Measurements from ENCODE around the gene KLHDC7B.

The KLHDC7B gene

DNA sequence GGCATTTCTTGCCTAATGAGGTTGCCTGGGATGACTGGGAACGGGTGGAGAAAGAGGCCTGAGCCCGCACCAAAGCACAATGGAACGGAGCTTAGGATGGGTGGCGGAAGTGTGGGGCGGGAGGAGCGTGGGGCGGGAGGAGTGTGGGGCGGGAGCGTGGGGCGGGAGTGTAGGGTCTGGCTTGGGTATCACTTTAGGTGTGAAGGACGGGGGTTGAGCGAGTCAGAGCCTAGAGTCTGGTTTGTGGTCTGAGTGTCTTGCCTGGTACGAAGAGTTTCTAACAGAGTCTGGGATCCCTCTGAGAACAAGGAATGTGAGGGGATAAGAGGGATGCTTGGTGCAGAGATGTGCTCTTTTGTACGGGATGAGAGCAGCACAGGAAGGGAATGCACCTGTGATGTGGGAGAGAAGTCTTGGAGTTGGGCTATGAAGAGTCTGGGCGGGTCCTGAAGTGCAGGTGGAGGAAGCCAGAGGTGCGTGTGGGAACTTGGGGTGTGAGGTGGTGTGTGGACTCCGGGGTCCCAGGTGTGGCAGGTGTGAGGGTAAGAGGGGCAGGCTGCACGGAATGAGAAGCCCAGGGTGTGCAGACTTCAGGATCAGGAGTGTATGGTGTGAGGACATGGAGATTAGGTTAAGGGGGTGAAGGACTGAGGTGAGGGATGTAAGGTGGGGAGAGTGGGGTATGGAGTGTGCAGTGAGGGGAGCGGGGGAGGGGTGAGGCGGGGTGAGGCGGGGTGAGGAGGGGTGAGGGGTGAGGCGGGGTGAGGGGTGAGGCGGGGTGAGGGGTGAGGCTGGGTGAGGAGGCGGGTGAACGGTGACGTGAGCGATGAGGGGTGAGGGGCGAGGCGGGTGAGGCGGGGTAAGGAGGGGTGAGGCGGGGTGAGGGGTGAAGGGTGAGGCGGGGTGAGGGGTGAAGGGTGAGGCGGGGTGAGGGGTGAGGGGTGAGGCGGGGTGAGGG lies 16.0 kb downstream of the KLHDC7B start:
- Histone ChIP-seq H3K4me3 (ENCODE audit: low read length, poor library complexity, severe bottlenecking) (no peak overlapping the region), H3K27me3 (ENCODE audit: insufficient read depth, low read length, poor library complexity, severe bottlenecking) (no peaks in the 10 kb centered on the region), H3K9me2 (replicated peaks; ENCODE audit: low read depth, low read length) (no peaks in the 10 kb centered on the region), H3K9me3 (ENCODE audit: insufficient read depth, low read depth, low read length) (no peaks in the 10 kb centered on the region), H3K4me1 (ENCODE audit: insufficient read depth, low read length, poor library complexity, severe bottlenecking) (peaks cover 10% of the 10 kb centered on the region), H3F3A (ENCODE audit: low read depth) (no peaks in the 10 kb centered on the region), H3K9ac (ENCODE audit: low read depth, low read length, poor library complexity, severe bottlenecking) (no peak overlapping the region), H3K79me2 (ENCODE audit: insufficient read depth, low read length) (no peaks in the 10 kb centered on the region), H3K36me3 (ENCODE audit: insufficient read depth, low read length) (no peaks in the 10 kb centered on the region), H4K20me1 (ENCODE audit: insufficient read depth, low read length, poor library complexity, severe bottlenecking) (no peaks in the 10 kb centered on the region), H3K4me2 (ENCODE audit: low read depth, low read length, poor library complexity, severe bottlenecking) (no peak overlapping the region), H2AFZ (ENCODE audit: low read length) (no peak overlapping the region)
- TF ChIP-seq EZH2phosphoT487 (IDR thresholded peaks at IDR 0.05; ENCODE audit: borderline replicate concordance), result no peak
- TF ChIP-seq, protein P1, sequence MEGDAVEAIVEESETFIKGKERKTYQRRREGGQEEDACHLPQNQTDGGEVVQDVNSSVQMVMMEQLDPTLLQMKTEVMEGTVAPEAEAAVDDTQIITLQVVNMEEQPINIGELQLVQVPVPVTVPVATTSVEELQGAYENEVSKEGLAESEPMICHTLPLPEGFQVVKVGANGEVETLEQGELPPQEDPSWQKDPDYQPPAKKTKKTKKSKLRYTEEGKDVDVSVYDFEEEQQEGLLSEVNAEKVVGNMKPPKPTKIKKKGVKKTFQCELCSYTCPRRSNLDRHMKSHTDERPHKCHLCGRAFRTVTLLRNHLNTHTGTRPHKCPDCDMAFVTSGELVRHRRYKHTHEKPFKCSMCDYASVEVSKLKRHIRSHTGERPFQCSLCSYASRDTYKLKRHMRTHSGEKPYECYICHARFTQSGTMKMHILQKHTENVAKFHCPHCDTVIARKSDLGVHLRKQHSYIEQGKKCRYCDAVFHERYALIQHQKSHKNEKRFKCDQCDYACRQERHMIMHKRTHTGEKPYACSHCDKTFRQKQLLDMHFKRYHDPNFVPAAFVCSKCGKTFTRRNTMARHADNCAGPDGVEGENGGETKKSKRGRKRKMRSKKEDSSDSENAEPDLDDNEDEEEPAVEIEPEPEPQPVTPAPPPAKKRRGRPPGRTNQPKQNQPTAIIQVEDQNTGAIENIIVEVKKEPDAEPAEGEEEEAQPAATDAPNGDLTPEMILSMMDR (conservative IDR thresholded peaks at IDR 0.05; ENCODE audit: low read length), result no peak

DNA sequence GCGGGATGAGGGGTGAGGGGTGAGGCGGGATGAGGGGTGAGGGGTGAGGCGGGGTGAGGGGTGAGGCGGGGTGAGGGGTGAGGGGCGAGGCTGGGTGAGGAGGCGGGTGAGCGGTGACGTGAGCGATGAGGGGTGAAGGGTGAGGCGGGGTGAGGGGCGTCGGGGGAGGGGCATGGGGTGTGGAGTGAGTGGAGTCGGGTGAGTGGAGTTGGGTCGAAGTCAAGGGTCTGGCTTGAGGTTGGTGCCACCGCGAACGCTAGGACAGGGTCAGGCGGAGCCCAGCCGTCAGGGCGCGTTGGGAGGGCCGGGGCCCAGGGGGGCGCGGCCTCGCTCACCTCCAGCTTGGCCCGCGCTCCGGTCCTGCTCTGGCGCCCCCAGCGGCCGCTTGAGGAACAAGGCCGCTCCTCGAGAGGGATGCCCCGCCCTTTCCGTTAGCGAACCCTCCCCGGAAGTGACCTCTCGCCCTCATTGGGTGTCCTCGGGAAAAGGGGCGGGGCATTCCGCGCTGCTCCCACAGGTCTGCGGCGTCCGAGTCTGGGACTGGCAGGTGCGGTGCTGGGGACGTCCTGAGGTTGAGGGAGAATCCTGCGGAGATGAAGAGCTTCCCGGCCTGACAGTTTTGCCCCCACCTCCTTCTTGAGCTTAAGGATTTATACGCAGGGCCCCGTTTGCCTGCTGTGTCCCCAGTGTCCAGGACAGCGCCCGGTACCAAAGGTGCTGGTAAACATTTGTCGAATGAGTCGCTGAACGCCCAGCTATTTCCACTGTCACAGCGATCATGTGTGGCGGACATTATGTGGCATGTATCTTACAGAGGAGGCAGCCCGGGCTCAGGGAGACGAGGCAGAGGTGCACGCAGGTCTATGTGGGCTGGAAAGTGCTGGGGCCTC lies 17.1 kb downstream of the KLHDC7B start, which contains the start of gene SYCE3:
Gene SYCE3 (minus strand): TSS at position 397 of the 890 bp plus-strand sequence. CDS start 6,514 bp downstream, outside the sequence.
- Histone ChIP-seq H3K9ac (ENCODE audit: low read depth, low read length, poor library complexity, severe bottlenecking) (peak within 1 kb of the TSS; percentile 28), H3K36me3 (ENCODE audit: insufficient read depth, low read length) (no peaks in the 10 kb centered on the region), H3F3A (ENCODE audit: low read depth) (no peaks in the 10 kb centered on the region), H3K9me3 (ENCODE audit: insufficient read depth, low read depth, low read length) (no peaks in the 10 kb centered on the region), H3K4me1 (ENCODE audit: insufficient read depth, low read length, poor library complexity, severe bottlenecking) (peaks cover 10% of the 10 kb centered on the region), H2AFZ (ENCODE audit: low read length) (peak within 1 kb of the TSS; percentile 77), H3K4me3 (ENCODE audit: low read length, poor library complexity, severe bottlenecking) (peak within 1 kb of the TSS; percentile 73), H4K20me1 (ENCODE audit: insufficient read depth, low read length, poor library complexity, severe bottlenecking) (no peaks in the 10 kb centered on the region), H3K79me2 (ENCODE audit: insufficient read depth, low read length) (no peaks in the 10 kb centered on the region), H3K4me2 (ENCODE audit: low read depth, low read length, poor library complexity, severe bottlenecking) (peak within 1 kb of the TSS; percentile 83), H3K9me2 (replicated peaks; ENCODE audit: low read depth, low read length) (no peaks in the 10 kb centered on the region), H3K27me3 (ENCODE audit: insufficient read depth, low read length, poor library complexity, severe bottlenecking) (no peaks in the 10 kb centered on the region)
- no peak for TF ChIP-seq EZH2phosphoT487 (IDR thresholded peaks at IDR 0.05; ENCODE audit: borderline replicate concordance)
- TF ChIP-seq, protein P1 (conservative IDR thresholded peaks at IDR 0.05; ENCODE audit: low read length), result peak; percentile 70

DNA sequence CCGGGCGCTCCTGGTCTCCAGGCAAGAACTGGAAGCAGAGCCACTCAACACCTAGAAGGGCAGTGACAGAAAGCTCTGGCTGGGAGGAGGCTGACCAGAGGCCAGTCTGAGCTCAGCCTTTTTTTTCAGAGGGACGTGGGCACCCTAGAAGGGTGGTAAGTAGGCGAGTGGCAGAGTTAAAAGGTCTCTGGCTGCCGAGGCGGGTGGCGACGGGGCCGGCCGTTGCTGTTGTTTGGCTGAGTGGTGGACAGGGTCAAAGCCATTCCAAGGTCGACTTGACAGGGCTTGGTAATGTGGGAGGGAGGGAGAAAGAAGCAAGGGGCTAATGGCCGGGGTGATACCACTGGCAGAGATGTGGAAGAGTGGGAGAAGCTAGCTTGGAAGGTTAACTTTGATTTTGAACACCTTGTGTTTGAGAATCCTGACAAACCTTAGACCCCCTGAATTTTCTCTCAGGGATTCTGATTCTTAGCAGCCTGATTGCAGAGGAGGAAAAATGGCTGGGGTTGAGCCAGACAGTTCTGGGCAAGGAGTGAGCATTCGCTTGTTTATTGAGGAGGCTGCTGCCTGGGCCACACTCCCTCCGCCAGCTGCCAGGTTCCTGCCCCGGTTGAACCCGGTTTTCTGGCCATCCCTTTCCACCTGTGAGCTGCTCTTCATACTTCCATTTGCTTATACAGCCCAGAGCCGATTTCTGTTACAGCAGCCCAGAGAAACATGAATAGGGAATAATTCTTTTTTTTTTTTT lies 17.9 kb downstream of the KLHDC7B start:
- peak overlapping the region; percentile 28 for H3K9ac ChIP-seq (ENCODE audit: low read depth, low read length, poor library complexity, severe bottlenecking)
- peak overlapping the region; percentile 77 for H2AFZ ChIP-seq (ENCODE audit: low read length)
- TF ChIP-seq, protein P1 (conservative IDR thresholded peaks at IDR 0.05; ENCODE audit: low read length), result no peak
- no peak for TF ChIP-seq EZH2phosphoT487 (IDR thresholded peaks at IDR 0.05; ENCODE audit: borderline replicate concordance)

More for the DNA sequence above, 17.9 kb downstream of the KLHDC7B start:
- H3F3A ChIP-seq (ENCODE audit: low read depth), result no peaks in the 10 kb centered on the region
- peak overlapping the region; percentile 73 for H3K4me3 ChIP-seq (ENCODE audit: low read length, poor library complexity, severe bottlenecking)
- peaks cover 10% of the 10 kb centered on the region for H3K4me1 ChIP-seq (ENCODE audit: insufficient read depth, low read length, poor library complexity, severe bottlenecking)
- no peaks in the 10 kb centered on the region for H4K20me1 ChIP-seq (ENCODE audit: insufficient read depth, low read length, poor library complexity, severe bottlenecking)
- no peaks in the 10 kb centered on the region for H3K36me3 ChIP-seq (ENCODE audit: insufficient read depth, low read length)
- no peaks in the 10 kb centered on the region for H3K79me2 ChIP-seq (ENCODE audit: insufficient read depth, low read length)
- peak overlapping the region; percentile 83 for H3K4me2 ChIP-seq (ENCODE audit: low read depth, low read length, poor library complexity, severe bottlenecking)
- H3K27me3 ChIP-seq (ENCODE audit: insufficient read depth, low read length, poor library complexity, severe bottlenecking), result no peaks in the 10 kb centered on the region
- no peaks in the 10 kb centered on the region for H3K9me2 ChIP-seq (replicated peaks; ENCODE audit: low read depth, low read length)
- no peaks in the 10 kb centered on the region for H3K9me3 ChIP-seq (ENCODE audit: insufficient read depth, low read depth, low read length)

Data from Loucy (cell line).